GM19372 (cell line): ENCODE results near the gene SRCAP.

ENCODE experiments used
- ATAC-seq: cut with Tn5 transposase; IDR thresholded peaks from one replicate; pipeline ENCODE4 v1.9.1; 2021; ENCODE audit warnings: mild to moderate bottlenecking, low read depth, moderate library complexity; ENCODE audit not compliant: unreplicated experiment

Gene SRCAP

GRCh38 chr16:30769379-30770089 lies 70.6 kb downstream of the SRCAP start:
- no peak for ATAC-seq

- ATAC-seq = no peak
These were observed 72.8 kb downstream of the SRCAP start for GRCh38 chr16:30771726-30772125.

GRCh38 chr16:30773826-30774225 lies 74.9 kb downstream of the SRCAP start:
- no peak for ATAC-seq

- no peak for ATAC-seq
These were observed 75.6 kb downstream of the SRCAP start for GRCh38 chr16:30774367-30775130.

- ATAC-seq = no peak
These were observed 76.1 kb downstream of the SRCAP start for GRCh38 chr16:30775131-30775391.

GRCh38 chr16:30775392-30776188 lies 76.6 kb downstream of the SRCAP start:
- peak; percentile 69 for ATAC-seq

- no peak for ATAC-seq
These were observed 78.8 kb downstream of the SRCAP start for GRCh38 chr16:30777591-30778297.

GRCh38 chr16:30778549-30779244 lies 79.7 kb downstream of the SRCAP start:
- ATAC-seq = no peak

- no peak for ATAC-seq
These were observed 80.6 kb downstream of the SRCAP start for GRCh38 chr16:30779596-30779995.

- ATAC-seq = no peak
These were observed 81.0 kb downstream of the SRCAP start for GRCh38 chr16:30780021-30780420.

- no peak for ATAC-seq
These were observed 81.6 kb downstream of the SRCAP start for GRCh38 chr16:30780549-30780948.

- ATAC-seq = no peak
These were observed 83.7 kb downstream of the SRCAP start for GRCh38 chr16:30782486-30783279.

GRCh38 chr16:30783280-30784109 lies 84.5 kb downstream of the SRCAP start:
- ATAC-seq = no peak

GRCh38 chr16:30784215-30784614 lies 85.2 kb downstream of the SRCAP start:
- no peak for ATAC-seq

- ATAC-seq = no peak
These were observed 86.4 kb downstream of the SRCAP start for GRCh38 chr16:30785126-30786106.

GRCh38 chr16:30786115-30786935 lies 87.4 kb downstream of the SRCAP start:
- no peak for ATAC-seq
